Measurements from ENCODE around the gene PRRT1B.
"Not testable (repeated sequence)": the region's sequence is repeated elsewhere in the genome, so short reads cannot be mapped to it uniquely, and the experiment has no call there.

Gene PRRT1B

GRCh38 chr9:131511880-131512279 lies 33.4 kb upstream of the PRRT1B start:
- TF ChIP-seq, protein P1, sequence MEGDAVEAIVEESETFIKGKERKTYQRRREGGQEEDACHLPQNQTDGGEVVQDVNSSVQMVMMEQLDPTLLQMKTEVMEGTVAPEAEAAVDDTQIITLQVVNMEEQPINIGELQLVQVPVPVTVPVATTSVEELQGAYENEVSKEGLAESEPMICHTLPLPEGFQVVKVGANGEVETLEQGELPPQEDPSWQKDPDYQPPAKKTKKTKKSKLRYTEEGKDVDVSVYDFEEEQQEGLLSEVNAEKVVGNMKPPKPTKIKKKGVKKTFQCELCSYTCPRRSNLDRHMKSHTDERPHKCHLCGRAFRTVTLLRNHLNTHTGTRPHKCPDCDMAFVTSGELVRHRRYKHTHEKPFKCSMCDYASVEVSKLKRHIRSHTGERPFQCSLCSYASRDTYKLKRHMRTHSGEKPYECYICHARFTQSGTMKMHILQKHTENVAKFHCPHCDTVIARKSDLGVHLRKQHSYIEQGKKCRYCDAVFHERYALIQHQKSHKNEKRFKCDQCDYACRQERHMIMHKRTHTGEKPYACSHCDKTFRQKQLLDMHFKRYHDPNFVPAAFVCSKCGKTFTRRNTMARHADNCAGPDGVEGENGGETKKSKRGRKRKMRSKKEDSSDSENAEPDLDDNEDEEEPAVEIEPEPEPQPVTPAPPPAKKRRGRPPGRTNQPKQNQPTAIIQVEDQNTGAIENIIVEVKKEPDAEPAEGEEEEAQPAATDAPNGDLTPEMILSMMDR (IDR thresholded peaks at IDR 0.05; ENCODE audit: low read depth, low read length, missing control alignments) = no peak
- no peak overlapping the region for H3K4me3 ChIP-seq (ENCODE audit: low read depth, low read length)
- peaks cover 55% of the 10 kb centered on the region for H3K36me3 ChIP-seq (replicated peaks)
- no peaks in the 10 kb centered on the region for H3K27me3 ChIP-seq (replicated peaks)
- DNase-seq = no peak
- in situ Hi-C loops (cut with HindIII; ENCODE audit: low pct_ligation_motif_present, low sequenced_read_pairs) = no loop called here
- H3K27ac ChIP-seq = no peak overlapping the region

DNA sequence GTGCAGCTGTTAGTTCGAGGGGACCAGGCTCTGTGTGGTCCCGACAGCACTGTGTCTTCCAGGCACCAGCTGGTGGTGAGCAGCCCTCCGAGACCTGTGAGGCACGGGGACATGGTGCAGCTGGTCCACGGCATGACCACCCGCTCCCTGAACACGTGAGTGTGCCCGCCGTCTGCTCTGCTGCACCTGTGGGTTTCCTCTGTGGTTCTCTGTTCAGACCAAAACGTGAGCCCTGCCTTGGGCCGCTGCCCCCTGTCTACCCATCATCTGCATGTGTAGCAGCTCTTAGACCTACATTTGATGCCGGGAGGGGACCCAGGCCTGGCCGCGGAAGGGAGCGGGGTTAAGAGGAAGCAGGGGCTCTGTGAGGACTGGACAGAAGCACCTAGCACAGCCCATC lies 32.1 kb upstream of the PRRT1B start:
- in situ Hi-C loops (cut with HindIII; ENCODE audit: low pct_ligation_motif_present, low sequenced_read_pairs) = no loop called here
- TF ChIP-seq, protein P1 (IDR thresholded peaks at IDR 0.05; ENCODE audit: low read depth, low read length, missing control alignments) = no peak
- H3K36me3 ChIP-seq (replicated peaks) = peaks cover 54% of the 10 kb centered on the region
- no peaks in the 10 kb centered on the region for H3K27me3 ChIP-seq (replicated peaks)
- no peak overlapping the region for H3K4me3 ChIP-seq (ENCODE audit: low read depth, low read length)
- no peak for DNase-seq
- H3K27ac ChIP-seq = no peak overlapping the region

DNA sequence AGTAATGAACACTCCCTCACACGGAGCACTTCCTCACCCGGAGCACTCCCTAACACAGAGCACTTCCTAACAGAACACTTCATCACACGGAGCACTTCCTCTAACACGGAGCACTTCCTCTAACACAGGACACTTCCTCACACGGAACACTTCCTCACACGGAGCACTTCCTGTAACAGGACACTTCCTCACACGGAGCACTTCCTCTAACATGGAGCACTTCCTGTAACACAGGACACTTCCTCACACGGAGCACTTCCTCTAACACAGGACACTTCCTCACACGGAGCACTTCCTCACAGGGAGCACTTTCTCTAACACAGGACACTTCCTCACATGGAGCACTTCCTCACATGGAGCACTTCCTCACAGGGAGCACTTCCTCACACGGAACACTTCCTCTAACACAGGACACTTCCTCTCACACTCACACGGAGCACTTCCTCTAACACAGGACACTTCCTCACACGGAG lies 29.7 kb upstream of the PRRT1B start:
- peaks cover 64% of the 10 kb centered on the region for H3K36me3 ChIP-seq (replicated peaks)
- H3K27me3 ChIP-seq (replicated peaks); H3K4me3 ChIP-seq (ENCODE audit: low read depth, low read length); in situ Hi-C loops (cut with HindIII; ENCODE audit: low pct_ligation_motif_present, low sequenced_read_pairs); H3K27ac ChIP-seq; DNase-seq: not testable (repeated sequence)

GRCh38 chr9:131516100-131516499 lies 29.2 kb upstream of the PRRT1B start:
- Histone ChIP-seq H3K4me3 (ENCODE audit: low read depth, low read length) (no peak overlapping the region), H3K27me3 (replicated peaks) (no peaks in the 10 kb centered on the region), H3K27ac (no peak overlapping the region), H3K36me3 (replicated peaks) (peaks cover 62% of the 10 kb centered on the region)
- TF ChIP-seq, protein P1 (IDR thresholded peaks at IDR 0.05; ENCODE audit: low read depth, low read length, missing control alignments) = no peak
- DNase-seq = no peak
- in situ Hi-C loops (cut with HindIII; ENCODE audit: low pct_ligation_motif_present, low sequenced_read_pairs) = no loop called here

GRCh38 chr9:131516930-131517329 lies 28.4 kb upstream of the PRRT1B start:
- DNase-seq = no peak
- TF ChIP-seq, protein P1 (IDR thresholded peaks at IDR 0.05; ENCODE audit: low read depth, low read length, missing control alignments) = no peak
- Histone ChIP-seq H3K36me3 (replicated peaks) (peaks cover 65% of the 10 kb centered on the region), H3K27me3 (replicated peaks) (no peaks in the 10 kb centered on the region), H3K27ac (no peak overlapping the region), H3K4me3 (ENCODE audit: low read depth, low read length) (no peak overlapping the region)
- in situ Hi-C loops (cut with HindIII; ENCODE audit: low pct_ligation_motif_present, low sequenced_read_pairs) = no loop called here

- no peak overlapping the region for H3K27ac ChIP-seq
- H3K4me3 ChIP-seq (ENCODE audit: low read depth, low read length) = no peak overlapping the region
- peaks cover 63% of the 10 kb centered on the region for H3K36me3 ChIP-seq (replicated peaks)
- H3K27me3 ChIP-seq (replicated peaks) = no peaks in the 10 kb centered on the region
- no peak for DNase-seq
- in situ Hi-C loops (cut with HindIII; ENCODE audit: low pct_ligation_motif_present, low sequenced_read_pairs) = no loop called here
- TF ChIP-seq, protein P1 (IDR thresholded peaks at IDR 0.05; ENCODE audit: low read depth, low read length, missing control alignments) = no peak
Measured at GRCh38 chr9:131517761-131518190, 27.5 kb upstream of the PRRT1B start.

All from brain microvascular endothelial cell (primary cell).